VCaP (cell line): ENCODE data around the gene PRC1.

ENCODE experiments used
- H3K27ac ChIP-seq: fragments of 450-650 bp; 2 replicates; pipeline ENCODE4 v1.5.1; 2017
- CTCF ChIP-seq: fragments of 450-650 bp; conservative IDR thresholded peaks from 2 replicates; pipeline ENCODE4 v1.5.1; 2017; ENCODE audit warnings: mild to moderate bottlenecking, moderate library complexity

Gene PRC1

GRCh38 chr15:90918034-90918788 lies 76.1 kb downstream of the PRC1 start:
- no peak overlapping the region for H3K27ac ChIP-seq
- TF ChIP-seq CTCF = no peak

- no peak overlapping the region for H3K27ac ChIP-seq
- TF ChIP-seq CTCF = no peak
Observed at GRCh38 chr15:90917569-90917968, 76.8 kb downstream of the PRC1 start.

- H3K27ac ChIP-seq = no peak overlapping the region
- TF ChIP-seq CTCF = no peak
Observed at GRCh38 chr15:90916461-90916860, 77.9 kb downstream of the PRC1 start.
